SU-DHL-6 (cell line): Measurements from ENCODE around the gene RPL23.
A peak's percentile ranks its signal among the peaks of the same experiment; 100 is the strongest.

ENCODE experiments used
- H2AFZ ChIP-seq: fragments of 200-600 bp; sonication (generic); 2 replicates; pipeline ENCODE4 v1.6.1; 2014; ENCODE audit warnings: low read depth, mild to moderate bottlenecking, moderate library complexity, mixed read lengths, antibody characterized with exemption, low read length; ENCODE audit not compliant: severe bottlenecking
- H3F3A ChIP-seq: fragments of 200-600 bp; shearing (Covaris generic); 2 replicates; pipeline ENCODE4 v1.6.0; 2016; ENCODE audit warnings: antibody characterized with exemption, mild to moderate bottlenecking; ENCODE audit not compliant: insufficient read depth
- H3K27ac ChIP-seq: fragments of 200-600 bp; sonication (generic); 2 replicates; pipeline ENCODE4 v1.5.1; 2016; ENCODE audit warnings: low read depth, mild to moderate bottlenecking, low read length, moderate library complexity, mixed read lengths
- H3K27me3 ChIP-seq: fragments of 200-600 bp; sonication (generic), shearing (Covaris generic); 2 replicates; pipeline ENCODE4 v1.6.0; 2014; ENCODE audit warnings: mild to moderate bottlenecking, low read length
- H3K36me3 ChIP-seq: fragments of 200-600 bp; sonication (generic); 2 replicates; pipeline ENCODE4 v1.6.1; 2014; ENCODE audit warnings: mild to moderate bottlenecking, low read length, mixed read lengths
- H3K4me2 ChIP-seq: fragments of 300-600, 200-600 bp; shearing (Covaris generic), sonication (generic); 2 replicates; pipeline ENCODE4 v1.6.0; 2014; ENCODE audit warnings: low read length, low read depth, mild to moderate bottlenecking; ENCODE audit not compliant: poor library complexity, severe bottlenecking
- H3K4me3 ChIP-seq: fragments of 200-600 bp; sonication (generic); 2 replicates; pipeline ENCODE4 v1.5.1; 2014; ENCODE audit warnings: antibody characterized with exemption, low read length, mild to moderate bottlenecking, mixed read lengths; ENCODE audit not compliant: insufficient read depth, poor library complexity, severe bottlenecking
- H3K79me2 ChIP-seq: fragments of 200-600 bp; sonication (generic); 2 replicates; pipeline ENCODE4 v1.6.1; 2014; ENCODE audit warnings: mild to moderate bottlenecking, low read length, moderate library complexity; ENCODE audit not compliant: insufficient read depth
- H3K9ac ChIP-seq: fragments of 200-600 bp; sonication (generic); 2 replicates; pipeline ENCODE4 v1.7.0; 2014; ENCODE audit warnings: mild to moderate bottlenecking, low read length
- H3K9me2 ChIP-seq: fragments of 200-600 bp; sonication (generic); replicated peaks from 2 replicates; pipeline ENCODE4 v1.6.1; 2014; ENCODE audit warnings: low read length; ENCODE audit not compliant: insufficient read depth
- H3K9me3 ChIP-seq: fragments of 200-600 bp; sonication (generic); 2 replicates; pipeline ENCODE4 v1.6.1; 2014; ENCODE audit warnings: low read length, mixed read lengths; ENCODE audit not compliant: insufficient read depth
- H4K20me1 ChIP-seq: fragments of 200-600 bp; sonication (generic); 2 replicates; pipeline ENCODE4 v1.6.1; 2014; ENCODE audit warnings: low read depth, mild to moderate bottlenecking, antibody characterized with exemption, low read length, moderate library complexity, mixed read lengths
- EZH2phosphoT487 ChIP-seq: fragments of 200-600 bp; sonication (generic), shearing (Covaris generic); conservative IDR thresholded peaks from 2 replicates; pipeline ENCODE4 v1.6.1; 2018; ENCODE audit warnings: mild to moderate bottlenecking, antibody characterized with exemption, low read length, moderate library complexity, mixed read lengths
- TF ChIP-seq, protein P1 (sequence below): fragments of 200-600 bp; sonication (generic); IDR thresholded peaks from one replicate; pipeline ENCODE4 v1.5.1; 2017; ENCODE audit warnings: antibody characterized with exemption, mild to moderate bottlenecking, low read length, moderate library complexity; ENCODE audit not compliant: insufficient read depth, poor library complexity, severe bottlenecking

The RPL23 gene

GRCh38 chr17:38873640-38874380 is 20.3 kb upstream of the RPL23 start:
- Histone ChIP-seq H3K4me3 (no peak overlapping the region), H3K36me3 (no peaks in the 10 kb centered on the region), H4K20me1 (no peaks in the 10 kb centered on the region), H3K27me3 (no peaks in the 10 kb centered on the region), H3F3A (peaks cover 7% of the 10 kb centered on the region), H3K4me2 (no peak overlapping the region), H3K27ac (no peak overlapping the region), H3K9me2 (no peaks in the 10 kb centered on the region), H3K9ac (no peak overlapping the region), H3K9me3 (no peaks in the 10 kb centered on the region), H2AFZ (no peak overlapping the region), H3K79me2 (peaks cover 82% of the 10 kb centered on the region)
- TF ChIP-seq, protein P1, sequence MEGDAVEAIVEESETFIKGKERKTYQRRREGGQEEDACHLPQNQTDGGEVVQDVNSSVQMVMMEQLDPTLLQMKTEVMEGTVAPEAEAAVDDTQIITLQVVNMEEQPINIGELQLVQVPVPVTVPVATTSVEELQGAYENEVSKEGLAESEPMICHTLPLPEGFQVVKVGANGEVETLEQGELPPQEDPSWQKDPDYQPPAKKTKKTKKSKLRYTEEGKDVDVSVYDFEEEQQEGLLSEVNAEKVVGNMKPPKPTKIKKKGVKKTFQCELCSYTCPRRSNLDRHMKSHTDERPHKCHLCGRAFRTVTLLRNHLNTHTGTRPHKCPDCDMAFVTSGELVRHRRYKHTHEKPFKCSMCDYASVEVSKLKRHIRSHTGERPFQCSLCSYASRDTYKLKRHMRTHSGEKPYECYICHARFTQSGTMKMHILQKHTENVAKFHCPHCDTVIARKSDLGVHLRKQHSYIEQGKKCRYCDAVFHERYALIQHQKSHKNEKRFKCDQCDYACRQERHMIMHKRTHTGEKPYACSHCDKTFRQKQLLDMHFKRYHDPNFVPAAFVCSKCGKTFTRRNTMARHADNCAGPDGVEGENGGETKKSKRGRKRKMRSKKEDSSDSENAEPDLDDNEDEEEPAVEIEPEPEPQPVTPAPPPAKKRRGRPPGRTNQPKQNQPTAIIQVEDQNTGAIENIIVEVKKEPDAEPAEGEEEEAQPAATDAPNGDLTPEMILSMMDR: no peak
- TF ChIP-seq EZH2phosphoT487: no peak

DNA sequence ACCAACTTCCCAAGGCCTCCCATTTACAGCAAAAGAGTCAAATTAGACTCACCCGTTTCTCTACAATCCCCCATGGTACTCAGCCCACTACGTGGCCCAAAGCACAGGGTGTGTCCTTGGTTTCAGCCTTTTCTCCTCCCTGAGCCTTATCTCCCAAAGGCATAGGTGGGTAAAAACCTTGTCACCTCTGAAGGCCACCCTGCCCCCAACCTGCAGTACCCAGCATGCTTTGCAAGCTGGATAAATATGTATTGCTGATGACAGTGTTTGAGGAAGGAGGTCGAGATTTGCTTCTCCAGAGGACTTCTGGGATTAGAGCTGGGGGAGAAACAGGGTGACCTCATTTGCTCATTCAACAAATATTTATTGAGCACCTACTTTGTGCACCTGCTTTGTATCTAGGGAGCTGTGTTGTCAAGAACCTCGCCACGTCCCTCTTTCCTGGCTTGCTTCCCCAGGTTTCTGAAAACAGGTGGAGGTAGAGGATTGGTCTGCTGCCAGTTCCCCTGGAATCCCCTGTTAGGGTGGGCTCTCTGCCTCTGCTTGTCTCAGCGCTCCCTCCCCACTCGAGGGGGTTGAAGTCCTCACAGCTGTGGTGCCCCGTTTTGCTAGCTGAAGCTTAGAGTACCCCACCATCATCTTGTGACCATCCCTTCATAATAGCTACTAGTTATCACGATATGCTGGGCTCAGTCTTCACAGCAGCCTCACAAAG is 19.3 kb upstream of the RPL23 start:
- Histone ChIP-seq H3K27me3 (no peaks in the 10 kb centered on the region), H3K4me3 (no peak overlapping the region), H3K79me2 (peaks cover 72% of the 10 kb centered on the region), H3K9me2 (no peaks in the 10 kb centered on the region), H3K9ac (peak overlapping the region; percentile 95; the same call in 1 of the 2 replicates), H3K36me3 (no peaks in the 10 kb centered on the region), H2AFZ (no peak overlapping the region), H3K9me3 (no peaks in the 10 kb centered on the region), H3F3A (peaks cover 17% of the 10 kb centered on the region), H3K27ac (peak overlapping the region; percentile 86; the same call in 1 of the 2 replicates), H3K4me2 (no peak overlapping the region), H4K20me1 (no peaks in the 10 kb centered on the region)
- no peak for TF ChIP-seq EZH2phosphoT487
- TF ChIP-seq, protein P1: no peak

DNA sequence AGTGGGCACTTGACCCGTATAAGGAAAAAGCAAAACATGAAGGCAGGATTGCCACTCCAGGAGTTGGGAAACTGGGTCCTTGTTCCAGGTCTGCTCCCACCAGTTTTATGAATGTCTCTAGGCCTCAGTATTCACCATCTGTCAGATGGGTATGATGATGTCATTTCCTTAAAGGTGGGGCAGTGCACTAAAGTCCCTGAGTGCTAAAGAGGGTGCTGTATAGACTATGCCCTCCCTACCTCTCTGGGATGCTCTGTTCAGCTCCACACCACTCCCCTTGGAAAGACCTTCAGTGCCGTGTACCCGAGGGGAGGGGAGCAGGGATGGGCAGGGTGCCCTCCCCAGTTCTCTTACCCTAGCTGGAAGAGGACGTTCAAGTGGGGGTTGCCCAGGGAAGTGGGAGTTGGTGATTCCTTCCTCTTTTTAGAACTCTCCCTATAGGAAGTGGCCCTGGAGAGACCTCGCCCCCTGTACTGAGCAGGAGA is 18.5 kb upstream of the RPL23 start:
- Histone ChIP-seq H3K4me2 (peak overlapping the region; percentile 86), H3K9ac (peak overlapping the region; percentile 95), H3K27me3 (no peaks in the 10 kb centered on the region), H3K27ac (peak overlapping the region; percentile 86), H3F3A (peaks cover 22% of the 10 kb centered on the region), H2AFZ (no peak overlapping the region), H3K4me3 (peak overlapping the region; percentile 96), H3K9me2 (no peaks in the 10 kb centered on the region), H3K79me2 (peaks cover 65% of the 10 kb centered on the region), H3K36me3 (no peaks in the 10 kb centered on the region), H3K9me3 (no peaks in the 10 kb centered on the region), H4K20me1 (no peaks in the 10 kb centered on the region)
- no peak for TF ChIP-seq EZH2phosphoT487
- TF ChIP-seq, protein P1: no peak
